Esophagus mucosa (tissue), 1 donor: ENCODE data around the gene AKR1C2. TPM values are rescaled to one million over a fixed set of nuclear protein-coding genes. Genes with fewer than 3 reads are reported as not detected.
"Not testable (repeated sequence)": the region's sequence is repeated elsewhere in the genome, so short reads cannot be mapped to it uniquely, and the experiment has no call there.

Experiments
- ATAC-seq: fragments of 200-7000 bp; cut with Tn5 transposase; one replicate; pipeline ENCODE4 v1.9.1; 2020
- total RNA-seq: library from RNA; stranded (reverse); gene quantifications from one replicate; pipeline ENCODE4 v1.2.4, GENCODE V29; 2023
- donor health status: DM: yes; HTN: yes; CAD: no.

The AKR1C2 gene
- total RNA-seq, 1 donor from 2014 or later = 115 TPM

GRCh38 chr10:4953405-4953804 lies 50.3 kb downstream of the AKR1C2 start:
- no peak for ATAC-seq

- ATAC-seq = not testable (repeated sequence)
Measured at GRCh38 chr10:4951512-4952162, 52.0 kb downstream of the AKR1C2 start.

GRCh38 chr10:4947635-4948596 lies 55.7 kb downstream of the AKR1C2 start:
- peak; percentile 93 for ATAC-seq

DNA sequence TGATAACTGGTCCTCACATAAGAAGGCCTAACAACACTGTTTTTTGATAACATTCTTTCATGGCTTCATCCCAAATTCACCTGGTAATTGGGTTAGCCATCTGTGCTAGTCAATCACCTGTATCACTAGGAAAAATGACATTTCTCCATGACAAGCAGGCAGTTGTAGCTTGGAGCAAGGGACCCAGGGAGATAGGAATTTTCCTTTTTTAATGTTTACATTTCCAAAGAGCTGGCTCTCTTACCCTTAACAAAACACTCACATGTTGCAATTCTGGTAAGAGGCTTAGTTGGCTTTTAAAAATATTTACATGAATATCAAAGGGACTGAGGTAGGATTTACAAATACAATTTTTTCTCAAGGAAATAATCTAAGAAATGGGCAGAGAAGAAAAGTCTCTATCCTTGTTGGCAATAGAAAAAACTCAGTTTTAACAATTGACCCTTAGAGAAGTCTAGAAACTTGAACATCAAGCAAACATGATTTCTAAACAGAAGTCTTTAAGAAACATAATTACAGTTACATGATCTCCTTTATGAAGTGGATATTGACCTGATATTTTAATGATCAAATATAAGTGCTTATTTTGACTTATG lies 56.5 kb downstream of the AKR1C2 start:
- no peak for ATAC-seq

DNA sequence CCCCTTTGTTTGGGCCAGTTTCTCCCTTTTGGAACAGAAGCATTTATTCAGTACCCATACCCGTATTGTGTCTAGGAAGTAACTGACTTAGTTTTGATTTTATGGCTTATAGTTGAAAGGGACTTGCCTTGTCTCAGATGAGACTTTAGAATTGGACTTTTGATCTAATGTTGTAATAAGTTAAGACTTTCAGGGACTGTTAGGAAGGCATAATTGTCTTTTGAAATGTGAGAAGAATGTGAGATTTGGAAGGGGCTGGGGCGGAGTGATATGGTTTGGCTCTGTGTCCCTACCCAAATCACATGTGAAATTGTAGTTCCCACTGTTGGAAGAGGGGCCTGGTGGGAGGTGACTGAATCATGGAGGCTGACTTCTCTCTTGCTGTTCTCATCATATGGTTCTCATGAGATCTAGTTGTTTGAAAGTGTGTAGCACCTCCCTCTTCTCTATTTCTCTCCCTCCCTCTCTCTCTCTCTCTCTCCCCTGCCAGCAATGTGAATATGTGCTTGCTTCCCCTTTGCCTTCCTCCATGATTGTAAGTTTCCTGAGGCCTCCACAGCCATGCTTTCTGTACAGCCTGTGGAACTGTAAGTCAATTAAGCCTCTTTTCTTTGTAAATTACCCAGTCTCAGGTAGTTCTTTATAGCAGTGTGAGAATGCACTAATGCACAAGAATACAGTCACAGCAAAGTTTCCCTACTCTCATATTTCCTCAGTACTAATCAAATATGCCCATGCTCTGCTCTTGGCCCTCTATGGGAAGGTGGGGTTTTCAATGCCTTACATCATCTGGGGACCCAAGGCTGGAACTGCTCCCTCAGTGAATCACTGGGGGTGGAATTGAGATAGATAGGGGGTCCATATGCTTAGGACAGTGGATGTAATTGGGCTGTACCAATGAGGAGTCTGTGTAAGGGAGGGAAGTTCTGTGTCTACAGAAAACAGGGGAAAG lies 57.6 kb downstream of the AKR1C2 start:
- ATAC-seq = no peak

DNA sequence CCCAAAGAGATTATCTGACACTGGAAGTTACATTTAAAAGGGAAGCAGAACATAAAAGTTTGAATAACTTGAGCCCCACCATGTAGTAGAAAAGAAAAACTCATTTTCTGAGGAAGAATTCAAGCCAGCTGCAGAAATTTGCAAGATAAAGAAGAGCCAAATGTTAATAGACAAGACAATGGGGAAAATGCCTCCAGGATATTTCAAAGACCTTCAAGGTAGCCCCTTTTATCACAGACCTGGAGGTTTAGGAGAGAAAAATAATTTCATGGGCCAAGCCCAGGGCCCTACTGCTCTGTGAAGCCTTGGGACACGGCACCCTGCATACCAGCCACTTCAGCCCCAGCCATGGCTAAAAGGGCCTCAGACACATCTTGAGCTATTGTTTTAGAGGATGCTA lies 58.8 kb downstream of the AKR1C2 start:
- ATAC-seq = no peak

GRCh38 chr10:4943821-4944220 lies 59.8 kb downstream of the AKR1C2 start:
- ATAC-seq = no peak

DNA sequence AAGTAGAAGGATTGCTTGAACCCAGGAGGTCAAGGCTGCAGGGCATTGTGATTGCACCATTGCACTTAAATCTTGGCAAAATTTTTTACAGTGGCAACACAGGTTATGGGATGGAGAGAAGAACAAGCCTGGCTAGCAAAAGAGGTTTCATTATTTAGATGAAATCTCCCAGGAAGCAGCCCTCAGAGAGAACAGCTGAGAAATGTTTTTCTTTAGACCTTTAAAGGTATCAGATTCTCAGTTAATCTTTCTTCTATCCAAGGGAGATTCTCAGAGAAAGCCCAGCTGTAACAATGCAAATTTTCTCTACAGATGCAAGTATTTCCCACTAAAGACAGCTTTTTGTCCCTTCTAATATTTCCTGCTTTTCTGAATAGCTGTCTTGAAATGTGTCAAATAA lies 60.2 kb downstream of the AKR1C2 start:
- not testable (repeated sequence) for ATAC-seq

DNA sequence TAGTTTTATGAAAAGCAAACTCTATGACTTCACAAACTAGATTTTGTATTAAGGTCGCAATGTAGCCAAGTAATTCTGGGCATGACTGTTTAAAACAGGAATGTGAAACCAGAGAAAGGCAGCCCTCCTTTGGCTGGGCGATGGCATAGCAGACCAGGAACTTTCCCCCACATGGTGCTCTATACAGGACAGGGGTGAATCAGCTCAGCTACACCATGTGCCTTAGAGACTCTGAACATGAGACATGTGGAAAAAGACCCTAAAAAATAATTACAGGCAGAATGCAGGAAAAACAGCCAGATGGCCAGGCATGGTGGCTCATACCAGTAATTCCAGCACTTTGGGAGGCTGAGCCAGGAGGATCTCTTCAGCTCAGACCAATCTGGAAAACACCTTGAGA lies 60.7 kb downstream of the AKR1C2 start:
- peak; percentile 41 for ATAC-seq

GRCh38 chr10:4941540-4942330 lies 61.9 kb downstream of the AKR1C2 start:
- ATAC-seq = peak; percentile 68

GRCh38 chr10:4940909-4941308 lies 62.7 kb downstream of the AKR1C2 start:
- not testable (repeated sequence) for ATAC-seq

- peak; percentile 19 for ATAC-seq
Measured at GRCh38 chr10:4940073-4940428, 63.6 kb downstream of the AKR1C2 start.

GRCh38 chr10:4939224-4940072 lies 64.2 kb downstream of the AKR1C2 start:
- peak; percentile 72 for ATAC-seq

Other genes starting within 250 kb of the AKR1C2 start
- gene AKR1E2, start 177.7 kb downstream of the AKR1C2 start, total RNA-seq = 1.3 TPM
- 54.2 TPM for gene AKR1C1, start 40.4 kb downstream of the AKR1C2 start, total RNA-seq
- 29.5 TPM for gene AKR1C3, start 90.6 kb upstream of the AKR1C2 start, total RNA-seq
- gene AKR1C8, start 181.3 kb upstream of the AKR1C2 start, total RNA-seq = not detected
- gene AKR1C4, start 193.0 kb upstream of the AKR1C2 start, total RNA-seq = not detected